HepG2 (cell line): ENCODE measurements around the gene STAG3. TPM values are rescaled to one million over a fixed set of nuclear protein-coding genes. Genes with fewer than 3 reads are reported as not detected.

Experiments used
- BATF2 ChIP-seq: sonication (generic); formaldehyde crosslinking; IDR thresholded peaks from 2 replicates; pipeline ENCODE4 v1.8.0; 2022; ENCODE audit warnings: mild to moderate bottlenecking, missing genetic modification reagents, moderate library complexity
- BHLHE40 ChIP-seq: IDR thresholded peaks from 2 replicates; pipeline ENCODE4 v1.6.1; 2011; ENCODE audit warnings: low read length, improper control_type of control experiment
- ELF3 ChIP-seq: IDR thresholded peaks from 2 replicates; pipeline ENCODE4 v1.6.1; 2016; ENCODE audit warnings: missing genetic modification reagents, missing compliant biosample characterization
- MED1 ChIP-seq: sonication (generic); formaldehyde crosslinking; IDR thresholded peaks from 2 replicates; pipeline ENCODE4 v1.4.0; 2020; ENCODE audit warnings: missing genetic modification reagents
- SP4 ChIP-seq: sonication (generic); formaldehyde crosslinking; IDR thresholded peaks from 2 replicates; pipeline ENCODE4 v1.8.1; 2023; ENCODE audit warnings: mild to moderate bottlenecking, missing genetic modification reagents
- YY1 ChIP-seq: IDR thresholded peaks from 2 replicates; pipeline ENCODE4 v1.6.1; 2011; ENCODE audit warnings: low read length, low read depth, moderate library complexity, mild to moderate bottlenecking; ENCODE audit not compliant: insufficient read depth, insufficient replicate concordance
- ZBTB42 ChIP-seq: sonication (generic); formaldehyde crosslinking; IDR thresholded peaks from 2 replicates; pipeline ENCODE4 v1.5.0; 2020; ENCODE audit warnings: mild to moderate bottlenecking, missing genetic modification reagents
- ZFP82 ChIP-seq: sonication (generic); formaldehyde crosslinking; IDR thresholded peaks from 2 replicates; pipeline ENCODE4 v1.5.1; 2020; ENCODE audit warnings: mild to moderate bottlenecking, missing genetic modification reagents, borderline replicate concordance
- ZIK1 ChIP-seq: sonication (generic); formaldehyde crosslinking; IDR thresholded peaks from 2 replicates; pipeline ENCODE4 v1.5.0; 2020; ENCODE audit warnings: mild to moderate bottlenecking, low read depth, missing genetic modification reagents, borderline replicate concordance
- ZNF24 ChIP-seq: fragments of 450-650 bp; IDR thresholded peaks from 2 replicates; pipeline ENCODE4 v1.6.1; 2017; ENCODE audit warnings: antibody characterized with exemption, mild to moderate bottlenecking
- ZNF292 ChIP-seq: sonication (generic); formaldehyde crosslinking; IDR thresholded peaks from 2 replicates; pipeline ENCODE4 v1.8.1; 2022; ENCODE audit warnings: mild to moderate bottlenecking, low read depth, missing genetic modification reagents, borderline replicate concordance
- polyA plus RNA-seq, 8 experiments: library from polyadenylated mRNA; depleted of rRNA in 3 of 8; stranded (reverse) in 7 of 8; unstranded in 1 of 8; fragments of >200 nt; fragmentation: Illumina TruSeq in 4 of 8; extraction: Trizol in 4 of 8; gene quantifications; 2 replicates each; pipeline versions ENCODE4 v1.2.1 to v1.2.3, GENCODE V29; 2011 to 2016; ENCODE audit warnings: low read depth in 4 of 8, missing spikeins in 1 of 8, mixed read lengths in 1 of 8; ENCODE audit not compliant: insufficient read depth in 1 of 8
- total RNA-seq, 5 experiments: library from RNA; depleted of rRNA; stranded (reverse); fragments of >200 nt; fragmentation: Illumina TruSeq; extraction: Trizol; gene quantifications; 2 replicates each; pipeline ENCODE4 v1.2.3, GENCODE V29; 2016; ENCODE audit warnings: low read depth in 1 of 5
- TF ChIP-seq, protein P1 (sequence below): IDR thresholded peaks from 2 replicates; pipeline ENCODE4 v1.6.1; 2016; ENCODE audit warnings: missing compliant biosample characterization, missing genetic modification reagents, borderline replicate concordance
- TF ChIP-seq, protein P2 (sequence below): sonication (generic); formaldehyde crosslinking; IDR thresholded peaks from 2 replicates; pipeline ENCODE4 v1.5.0; 2020; ENCODE audit warnings: mild to moderate bottlenecking, missing genetic modification reagents, borderline replicate concordance
- TF ChIP-seq, protein P3 (sequence below): sonication (generic); formaldehyde crosslinking; IDR thresholded peaks from one replicate; pipeline ENCODE4 v1.5.1; 2020; ENCODE audit warnings: mild to moderate bottlenecking, missing genetic modification reagents; ENCODE audit errors: not compliant biosample characterization

Gene STAG3
- total and polyA plus RNA-seq, 2 of the 13 experiments (the other 11 are each of a cell fraction or from before 2014, with no cell fraction given), result 0.09 to 0.33 TPM

DNA sequence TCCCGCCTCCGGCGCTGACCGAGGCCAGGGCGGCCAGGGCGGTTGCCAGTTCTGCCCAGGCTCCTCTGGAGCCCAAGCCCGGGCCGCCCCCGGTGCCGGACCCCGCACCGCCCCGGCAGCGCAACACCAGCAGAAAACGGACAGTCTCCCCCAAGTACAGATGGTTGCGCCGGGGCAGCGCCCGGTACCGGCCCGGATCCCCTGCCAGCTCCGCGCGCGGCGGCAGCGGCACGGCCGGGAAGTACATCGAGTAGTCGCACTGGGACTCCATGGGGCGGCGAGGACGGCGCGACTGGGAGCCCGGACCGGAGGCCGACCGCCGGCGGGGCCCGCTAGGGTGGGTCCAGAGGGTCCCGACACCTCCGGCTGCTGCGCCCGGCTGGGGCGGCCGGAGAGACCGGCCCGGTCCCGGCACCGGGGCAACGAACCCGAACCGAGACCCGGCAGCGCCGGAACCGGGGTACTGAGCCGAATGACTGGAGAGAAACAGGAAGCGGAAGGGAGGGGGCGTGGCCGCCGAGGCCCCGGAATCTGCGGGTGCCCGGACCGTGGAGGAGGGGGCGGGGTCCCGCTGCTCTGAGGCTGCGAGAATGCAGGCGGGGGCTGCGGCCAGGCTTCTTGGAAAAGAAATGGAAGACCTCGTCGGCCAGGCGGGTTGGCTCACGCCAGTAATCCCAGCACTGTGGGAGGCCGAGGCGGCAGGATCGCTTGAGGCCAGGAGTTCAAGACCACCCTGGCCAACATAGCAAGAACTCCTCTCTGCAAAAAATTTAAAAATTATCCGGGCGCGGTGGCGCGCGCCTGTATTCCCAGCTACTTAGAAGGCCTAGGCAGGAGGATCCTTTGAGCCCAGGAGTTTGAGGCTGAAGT, 19.3 kb upstream of the STAG3 start, which contains the start of gene TRAPPC14 (continued):
- no peak for TF ChIP-seq ZNF292 (CRISPR knock-in tag)
- TF ChIP-seq ZNF24, result peak; percentile 30; the same call in 1 of the 2 replicates
- TF ChIP-seq BHLHE40, result no peak
- TF ChIP-seq YY1, result peak; percentile 75
- peak; percentile 45 for TF ChIP-seq ELF3 (CRISPR knock-in tag)
- TF ChIP-seq ZFP82 (CRISPR knock-in tag), result peak; percentile 68; the same call in 1 of the 2 replicates
- peak; percentile 25; the same call in 1 of the 2 replicates for TF ChIP-seq MED1 (CRISPR knock-in tag)
- TF ChIP-seq, protein P1, sequence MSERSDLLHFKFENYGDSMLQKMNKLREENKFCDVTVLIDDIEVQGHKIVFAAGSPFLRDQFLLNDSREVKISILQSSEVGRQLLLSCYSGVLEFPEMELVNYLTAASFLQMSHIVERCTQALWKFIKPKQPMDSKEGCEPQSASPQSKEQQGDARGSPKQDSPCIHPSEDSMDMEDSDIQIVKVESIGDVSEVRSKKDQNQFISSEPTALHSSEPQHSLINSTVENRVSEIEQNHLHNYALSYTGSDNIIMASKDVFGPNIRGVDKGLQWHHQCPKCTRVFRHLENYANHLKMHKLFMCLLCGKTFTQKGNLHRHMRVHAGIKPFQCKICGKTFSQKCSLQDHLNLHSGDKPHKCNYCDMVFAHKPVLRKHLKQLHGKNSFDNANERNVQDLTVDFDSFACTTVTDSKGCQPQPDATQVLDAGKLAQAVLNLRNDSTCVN (CRISPR knock-in tag), result no peak; the same call in 1 of the 2 replicates
- TF ChIP-seq, protein P2, sequence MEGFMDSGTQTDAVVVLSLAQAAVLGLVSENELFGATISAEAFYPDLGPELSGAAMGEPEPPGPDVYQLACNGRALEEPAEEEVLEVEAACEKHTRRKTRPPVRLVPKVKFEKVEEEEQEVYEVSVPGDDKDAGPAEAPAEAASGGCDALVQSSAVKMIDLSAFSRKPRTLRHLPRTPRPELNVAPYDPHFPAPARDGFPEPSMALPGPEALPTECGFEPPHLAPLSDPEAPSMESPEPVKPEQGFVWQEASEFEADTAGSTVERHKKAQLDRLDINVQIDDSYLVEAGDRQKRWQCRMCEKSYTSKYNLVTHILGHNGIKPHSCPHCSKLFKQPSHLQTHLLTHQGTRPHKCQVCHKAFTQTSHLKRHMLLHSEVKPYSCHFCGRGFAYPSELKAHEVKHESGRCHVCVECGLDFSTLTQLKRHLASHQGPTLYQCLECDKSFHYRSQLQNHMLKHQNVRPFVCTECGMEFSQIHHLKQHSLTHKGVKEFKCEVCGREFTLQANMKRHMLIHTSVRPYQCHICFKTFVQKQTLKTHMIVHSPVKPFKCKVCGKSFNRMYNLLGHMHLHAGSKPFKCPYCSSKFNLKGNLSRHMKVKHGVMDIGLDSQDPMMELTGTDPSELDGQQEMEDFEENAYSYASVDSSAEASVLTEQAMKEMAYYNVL, result 0 out of 2 replicates have a peak, but pooled peaks have one; percentile 38
- no peak for TF ChIP-seq ZBTB42 (CRISPR knock-in tag)
- peak; percentile 91 for TF ChIP-seq SP4 (CRISPR knock-in tag)
- TF ChIP-seq ZIK1 (CRISPR knock-in tag), result 0 out of 2 replicates have a peak, but pooled peaks have one; percentile 37
- TF ChIP-seq BATF2, result no peak
- TF ChIP-seq, protein P3, sequence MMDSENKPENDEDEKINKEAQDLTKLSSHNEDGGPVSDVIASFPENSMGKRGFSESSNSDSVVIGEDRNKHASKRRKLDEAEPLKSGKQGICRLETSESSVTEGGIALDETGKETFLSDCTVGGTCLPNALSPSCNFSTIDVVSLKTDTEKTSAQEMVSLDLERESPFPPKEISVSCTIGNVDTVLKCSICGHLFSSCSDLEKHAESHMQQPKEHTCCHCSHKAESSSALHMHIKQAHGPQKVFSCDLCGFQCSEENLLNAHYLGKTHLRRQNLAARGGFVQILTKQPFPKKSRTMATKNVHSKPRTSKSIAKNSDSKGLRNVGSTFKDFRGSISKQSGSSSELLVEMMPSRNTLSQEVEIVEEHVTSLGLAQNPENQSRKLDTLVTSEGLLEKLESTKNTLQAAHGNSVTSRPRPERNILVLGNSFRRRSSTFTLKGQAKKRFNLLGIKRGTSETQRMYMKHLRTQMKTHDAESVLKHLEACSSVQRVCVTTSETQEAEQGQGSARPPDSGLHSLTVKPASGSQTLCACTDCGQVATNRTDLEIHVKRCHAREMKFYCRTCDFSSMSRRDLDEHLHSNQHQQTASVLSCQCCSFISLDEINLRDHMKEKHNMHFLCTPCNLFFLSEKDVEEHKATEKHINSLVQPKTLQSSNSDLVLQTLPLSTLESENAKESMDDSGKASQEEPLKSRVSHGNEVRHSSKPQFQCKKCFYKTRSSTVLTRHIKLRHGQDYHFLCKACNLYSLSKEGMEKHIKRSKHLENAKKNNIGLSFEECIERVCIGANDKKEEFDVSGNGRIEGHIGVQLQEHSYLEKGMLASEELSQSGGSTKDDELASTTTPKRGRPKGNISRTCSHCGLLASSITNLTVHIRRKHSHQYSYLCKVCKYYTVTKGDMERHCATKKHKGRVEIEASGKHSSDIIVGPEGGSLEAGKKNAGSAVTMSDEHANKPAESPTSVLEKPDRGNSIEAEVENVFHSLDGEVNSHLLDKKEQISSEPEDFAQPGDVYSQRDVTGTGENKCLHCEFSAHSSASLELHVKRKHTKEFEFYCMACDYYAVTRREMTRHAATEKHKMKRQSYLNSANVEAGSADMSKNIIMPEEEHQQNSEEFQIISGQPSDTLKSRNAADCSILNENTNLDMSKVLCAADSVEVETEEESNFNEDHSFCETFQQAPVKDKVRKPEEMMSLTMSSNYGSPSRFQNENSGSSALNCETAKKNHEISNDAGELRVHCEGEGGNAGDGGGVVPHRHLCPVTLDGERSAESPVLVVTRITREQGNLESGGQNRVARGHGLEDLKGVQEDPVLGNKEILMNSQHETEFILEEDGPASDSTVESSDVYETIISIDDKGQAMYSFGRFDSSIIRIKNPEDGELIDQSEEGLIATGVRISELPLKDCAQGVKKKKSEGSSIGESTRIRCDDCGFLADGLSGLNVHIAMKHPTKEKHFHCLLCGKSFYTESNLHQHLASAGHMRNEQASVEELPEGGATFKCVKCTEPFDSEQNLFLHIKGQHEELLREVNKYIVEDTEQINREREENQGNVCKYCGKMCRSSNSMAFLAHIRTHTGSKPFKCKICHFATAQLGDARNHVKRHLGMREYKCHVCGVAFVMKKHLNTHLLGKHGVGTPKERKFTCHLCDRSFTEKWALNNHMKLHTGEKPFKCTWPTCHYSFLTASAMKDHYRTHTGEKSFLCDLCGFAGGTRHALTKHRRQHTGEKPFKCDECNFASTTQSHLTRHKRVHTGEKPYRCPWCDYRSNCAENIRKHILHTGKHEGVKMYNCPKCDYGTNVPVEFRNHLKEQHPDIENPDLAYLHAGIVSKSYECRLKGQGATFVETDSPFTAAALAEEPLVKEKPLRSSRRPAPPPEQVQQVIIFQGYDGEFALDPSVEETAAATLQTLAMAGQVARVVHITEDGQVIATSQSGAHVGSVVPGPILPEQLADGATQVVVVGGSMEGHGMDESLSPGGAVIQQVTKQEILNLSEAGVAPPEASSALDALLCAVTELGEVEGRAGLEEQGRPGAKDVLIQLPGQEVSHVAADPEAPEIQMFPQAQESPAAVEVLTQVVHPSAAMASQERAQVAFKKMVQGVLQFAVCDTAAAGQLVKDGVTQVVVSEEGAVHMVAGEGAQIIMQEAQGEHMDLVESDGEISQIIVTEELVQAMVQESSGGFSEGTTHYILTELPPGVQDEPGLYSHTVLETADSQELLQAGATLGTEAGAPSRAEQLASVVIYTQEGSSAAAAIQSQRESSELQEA (CRISPR knock-in tag), result no peak
